HCT116 (cell line): ENCODE measurements around the gene GPR4. TPM values are rescaled to one million over a fixed set of nuclear protein-coding genes. Genes with fewer than 3 reads are reported as not detected.

ENCODE experiments used
- ATAC-seq: fragments of 200-7000 bp; cut with Tn5 transposase; 2 replicates; pipeline ENCODE4 v1.9.1; 2020; ENCODE audit warnings: mild to moderate bottlenecking, moderate library complexity
- BruUV-seq: library from RNA; stranded (reverse); fragments of 400-500 nt; replicated peaks from 2 replicates; lab custom pipeline; 2021; lab: Mats Ljungman, UMichigan
- CTCF ChIA-PET: fragments of 300-600 bp; sonication (Branson Sonifier 250); formaldehyde crosslinking; loops from one replicate; lab custom pipeline; 2021; ENCODE audit warnings: antibody characterized with exemption; lab: Charles Lee
- POLR2A ChIA-PET: fragments of 300-600, 350-600 bp; sonication (Branson Sonifier 250); formaldehyde crosslinking; loops from one replicate; lab custom pipeline; 2021; ENCODE audit warnings: antibody characterized with exemption; lab: Charles Lee
- RAD21 ChIA-PET, 2 experiments: fragments of 300-600 bp; sonication (Branson Sonifier 250); formaldehyde crosslinking; loops; one replicate each; lab custom pipeline; 2023; ENCODE audit warnings: low total read pairs in 2 of 2; ENCODE audit not compliant: uncharacterized antibody in 2 of 2, unreplicated experiment in 2 of 2, low non-redundant PET in 1 of 2; lab: Charles Lee
- DNase-seq: peaks from one replicate; pipeline ENCODE4 v3.0.0-alpha.2; 2010; ENCODE audit warnings: low read depth, low spot score
- H2AFZ ChIP-seq: fragments of 200-600 bp; shearing (Covaris generic), sonication (generic); 2 replicates; pipeline ENCODE4 v1.6.1; 2017; ENCODE audit warnings: low read depth, mixed run types, mixed read lengths, antibody characterized with exemption, low read length; ENCODE audit not compliant: poor library complexity, severe bottlenecking
- H3K27ac ChIP-seq: 2 replicates; pipeline ENCODE4 v1.5.1; 2012; ENCODE audit warnings: low read depth, low read length
- H3K27me3 ChIP-seq: fragments of 200-600 bp; sonication (generic); 2 replicates; pipeline ENCODE4 v1.6.1; 2016; ENCODE audit warnings: mixed run types, low read length, mixed read lengths; ENCODE audit not compliant: insufficient read depth
- H3K36me3 ChIP-seq, 2 experiments: fragments of 200-500 bp in 1 of 2; fragments of 200-600 bp in 1 of 2; sonication (Bioruptor generic) in 1 of 2; sonication (generic) in 1 of 2; 2 replicates each; pipeline versions ENCODE4 v1.5.1 to v1.6.1; 2014 to 2016; ENCODE audit warnings: low read length in 2 of 2, inconsistent platforms in 1 of 2, mixed read lengths in 1 of 2, mixed run types in 1 of 2; ENCODE audit not compliant: insufficient read depth in 2 of 2, control insufficient read depth in 1 of 2
- H3K4me1 ChIP-seq, 2 experiments: fragments of 200-600 bp in 1 of 2; sonication (generic) in 1 of 2; 2 replicates each; pipeline versions ENCODE4 v1.5.1 to v1.6.1; 2012 to 2017; ENCODE audit warnings: low read length in 2 of 2, inconsistent platforms in 1 of 2, mild to moderate bottlenecking in 1 of 2, mixed read lengths in 1 of 2, mixed run types in 1 of 2, moderate library complexity in 1 of 2; ENCODE audit not compliant: insufficient read depth in 2 of 2, control insufficient read depth in 1 of 2
- H3K4me2 ChIP-seq: fragments of 200-600 bp; sonication (generic); 2 replicates; pipeline ENCODE4 v1.6.1; 2017; ENCODE audit warnings: mixed run types, low read length, mixed read lengths
- H3K4me3 ChIP-seq, 2 experiments: fragments of 200-600 bp in 1 of 2; sonication (generic) in 1 of 2; replicated peaks in 1 of 2; 2 replicates each; pipeline ENCODE4 v1.5.1; 2011 to 2016; ENCODE audit warnings: low read length in 2 of 2, control low read depth in 1 of 2, low read depth in 1 of 2, mild to moderate bottlenecking in 1 of 2, mixed read lengths in 1 of 2, mixed run types in 1 of 2
- H3K79me2 ChIP-seq: fragments of 200-600 bp; sonication (generic); 2 replicates; pipeline ENCODE4 v1.6.1; 2017; ENCODE audit warnings: mild to moderate bottlenecking, mixed run types, low read length, moderate library complexity, mixed read lengths; ENCODE audit not compliant: insufficient read depth
- H3K9ac ChIP-seq: fragments of 200-600 bp; sonication (generic); 2 replicates; pipeline ENCODE4 v1.6.1; 2016; ENCODE audit warnings: low read length, mixed read lengths
- H3K9me2 ChIP-seq: fragments of 200-600 bp; sonication (generic), shearing (Covaris generic); 2 replicates; pipeline ENCODE4 v1.6.1; 2017; ENCODE audit warnings: mixed run types, mild to moderate bottlenecking, moderate library complexity; ENCODE audit not compliant: insufficient read depth
- H3K9me3 ChIP-seq, 2 experiments: fragments of 200-500 bp in 1 of 2; fragments of 200-600 bp in 1 of 2; sonication (Bioruptor generic) in 1 of 2; sonication (generic) in 1 of 2; 2 replicates each; pipeline ENCODE4 v1.6.1; 2014 to 2017; ENCODE audit warnings: low read length in 2 of 2, mixed read lengths in 2 of 2, inconsistent platforms in 1 of 2, low read depth in 1 of 2, mild to moderate bottlenecking in 1 of 2, mixed run types in 1 of 2, moderate library complexity in 1 of 2; ENCODE audit not compliant: control insufficient read depth in 1 of 2, insufficient read depth in 1 of 2
- H4K20me1 ChIP-seq: fragments of 200-600 bp; sonication (generic), shearing (Covaris generic); 2 replicates; pipeline ENCODE4 v1.6.1; 2017; ENCODE audit warnings: mixed run types, mild to moderate bottlenecking, moderate library complexity; ENCODE audit not compliant: insufficient read depth
- CTCF ChIP-seq, 3 experiments: fragments of 200-600 bp in 1 of 3; sonication (generic) in 1 of 3; IDR thresholded peaks in 2 of 3; conservative IDR thresholded peaks in 1 of 3; 2 replicates each; pipeline ENCODE4 v1.5.1; 2012 to 2017; ENCODE audit warnings: low read depth in 2 of 3, low read length in 2 of 3, antibody characterized with exemption in 1 of 3, borderline replicate concordance in 1 of 3, control low read depth in 1 of 3, mild to moderate bottlenecking in 1 of 3, mixed read lengths in 1 of 3, mixed run types in 1 of 3, moderate library complexity in 1 of 3; ENCODE audit not compliant: insufficient read depth in 1 of 3
- EZH2 ChIP-seq: fragments of 200-600 bp; sonication (generic); IDR thresholded peaks from 2 replicates; pipeline ENCODE4 v1.6.1; 2017; ENCODE audit warnings: antibody characterized with exemption, mixed run types
- POLR2AphosphoS5 ChIP-seq: IDR thresholded peaks from 2 replicates; pipeline ENCODE4 v1.6.1; 2011; ENCODE audit warnings: mild to moderate bottlenecking, low read depth, low read length, moderate library complexity
- RAD21 ChIP-seq: IDR thresholded peaks from 2 replicates; pipeline ENCODE4 v1.6.1; 2012; ENCODE audit warnings: low read depth, mild to moderate bottlenecking
- SIN3A ChIP-seq: IDR thresholded peaks from 2 replicates; pipeline ENCODE4 v1.6.1; 2012; ENCODE audit warnings: low read depth
- TCF7L2 ChIP-seq: IDR thresholded peaks from 2 replicates; pipeline ENCODE4 v1.7.0; 2011; ENCODE audit warnings: borderline replicate concordance, inconsistent platforms; ENCODE audit not compliant: insufficient read depth, insufficient read length; ENCODE audit errors: extremely low read depth
- YY1 ChIP-seq: IDR thresholded peaks from 2 replicates; pipeline ENCODE4 v1.6.1; 2011; ENCODE audit warnings: low read length, low read depth, moderate library complexity, mild to moderate bottlenecking; ENCODE audit not compliant: insufficient replicate concordance; ENCODE audit errors: extremely low read depth
- intact Hi-C: fragments of 100-400 bp; cut with micrococcal nuclease; formaldehyde crosslinking; loops from 2 replicates; pipeline ENCODE4 v1.10.0; 2022
- total RNA-seq: library from RNA; stranded (reverse); gene quantifications from one replicate; pipeline ENCODE4 v1.2.1, GENCODE V29; 2021; ENCODE audit not compliant: unreplicated experiment

The GPR4 gene
- total RNA-seq, 1 experiment from 2014 or later, result 0.10 TPM

DNA sequence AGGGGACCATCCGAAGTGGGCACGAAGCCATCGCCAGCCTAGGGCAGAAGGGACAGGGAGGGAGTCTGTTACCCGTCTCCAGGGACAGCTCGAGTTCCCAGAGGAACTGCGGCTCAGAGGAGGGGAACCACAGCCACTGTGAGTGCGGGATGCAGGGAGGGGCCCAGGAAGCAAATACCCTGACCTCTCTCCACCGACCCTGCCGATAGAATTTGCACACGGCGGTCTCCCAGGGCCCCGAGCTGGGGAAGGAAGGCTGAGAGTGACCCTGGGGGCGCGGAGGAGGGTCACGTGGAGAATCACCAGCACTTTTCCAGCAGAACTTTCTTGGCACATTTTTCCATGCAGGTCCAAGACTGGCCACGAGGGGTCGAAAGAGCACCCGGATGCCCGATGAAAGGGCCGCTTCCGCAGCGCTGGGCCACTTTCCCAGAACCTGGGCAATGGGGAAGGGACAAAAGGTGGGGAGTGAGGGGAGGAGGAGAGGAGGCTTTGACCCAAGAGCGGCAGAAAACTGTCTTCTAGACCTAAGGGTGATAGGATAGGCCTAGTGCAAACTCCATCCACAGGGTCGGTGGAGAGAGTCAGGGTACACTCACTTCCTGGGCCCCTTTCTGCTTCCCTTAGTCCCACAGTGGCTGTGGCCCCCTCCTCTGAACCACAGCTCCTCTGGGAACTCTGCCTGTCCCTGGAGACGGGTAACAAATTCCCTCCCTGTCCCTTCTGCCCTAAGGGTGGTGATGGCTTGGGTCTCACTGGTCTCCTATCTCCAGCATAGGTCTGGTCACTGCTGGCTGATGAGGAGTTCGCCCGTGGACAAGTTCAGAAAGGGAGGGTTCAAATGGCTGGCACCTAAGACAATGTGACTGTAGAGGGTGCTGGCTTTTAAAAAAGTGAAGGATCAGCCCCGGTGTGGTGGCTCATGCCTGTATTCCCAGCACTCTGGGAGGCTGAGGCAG is 5.3 kb upstream of the GPR4 start:
- TF ChIP-seq EZH2 (no peak), TCF7L2 (peak; percentile 96), SIN3A (no peak), RAD21 (peak; percentile 84), CTCF (IDR thresholded peaks at IDR 0.05 in 2 of 3, conservative IDR thresholded peaks at IDR 0.05 in 1 of 3; ENCODE audit: borderline replicate concordance in 1 of 3, insufficient read depth in 1 of 3, low read depth in 2 of 3, low read length in 2 of 3) (peak; percentile 78 to 93 (median 82)), YY1 (peak; percentile 43), POLR2AphosphoS5 (peak; percentile 48; the same call in 1 of the 2 replicates)
- TF ChIP-seq, all 23 proteins: peak for 5
- H3K9me2 ChIP-seq, result no peaks in the 10 kb centered on the region
- intact Hi-C loops, result loop anchor here (5.0 kb wide), 1 partner anchor 35 kb away; no protein-coding TSS in a partner anchor
- no TSS peak for BruUV-seq
- ChIA-PET POLR2A (interaction anchor here (1.0 kb wide), 1 partner anchor 34 kb away, joined by 5 read pairs; no protein-coding TSS in a partner anchor), CTCF (interaction anchor here (1.0 to 1.6 kb wide), 3 partner anchors 16 to 63 kb away, joined by 3 to 10 read pairs (median 3); no protein-coding TSS in a partner anchor), RAD21 (interaction anchor here in 1 of 2 experiments (1.0 kb wide), 1 partner anchor 35 kb away, joined by 4 read pairs; no protein-coding TSS in a partner anchor)
- peak overlapping the region; percentile 63 for H3K4me2 ChIP-seq
- H3K9me3 ChIP-seq, result no peaks in the 10 kb centered on the region
- H3K4me3 ChIP-seq, result peak overlapping the region in 1 of 2 experiments; percentile 17; a peak in 1 of 4 replicates
- no peaks in the 10 kb centered on the region for H4K20me1 ChIP-seq
- H3K27me3 ChIP-seq, result no peaks in the 10 kb centered on the region
- DNase-seq (no peak), ATAC-seq (peak; percentile 80)
- H3K79me2 ChIP-seq, result no peaks in the 10 kb centered on the region
- no peak overlapping the region for H2AFZ ChIP-seq
- peak overlapping the region; percentile 72 for H3K27ac ChIP-seq
- H3K36me3 ChIP-seq, result peaks cover 0 to 6% of the 10 kb centered on the region in 2 experiments; a peak in 2 of 4 replicates
- peak overlapping the region; percentile 50 for H3K9ac ChIP-seq
- H3K4me1 ChIP-seq, result peaks cover 12 to 13% of the 10 kb centered on the region in 2 experiments
